RWPE2 (cell line): ENCODE results near the gene OPRPN.
A peak's percentile ranks its signal among the peaks of the same experiment; 100 is the strongest.

Experiments
- ATAC-seq: fragments of 200-7000 bp; cut with Tn5 transposase; 3 replicates; pipeline ENCODE4 v1.9.1; 2021; ENCODE audit warnings: low read depth
- DNase-seq: peaks from one replicate; pipeline ENCODE4 v3.0.0-alpha.2; 2020; ENCODE audit warnings: low spot score
- H3K27ac ChIP-seq: fragments of 450-650 bp; 2 replicates; pipeline ENCODE4 v1.5.1; 2017; ENCODE audit warnings: mild to moderate bottlenecking; ENCODE audit not compliant: poor library complexity, severe bottlenecking
- H3K27me3 ChIP-seq: fragments of 250-450 bp; sonication (Bioruptor Pico); 2 replicates; pipeline ENCODE4 v1.5.1; 2021; ENCODE audit warnings: mild to moderate bottlenecking, moderate library complexity; ENCODE audit not compliant: insufficient read depth, poor library complexity, severe bottlenecking
- H3K36me3 ChIP-seq: fragments of 250-450 bp; sonication (Bioruptor Pico); 2 replicates; pipeline ENCODE4 v1.5.1; 2020; ENCODE audit warnings: low read depth, mild to moderate bottlenecking, moderate library complexity
- H3K4me1 ChIP-seq: fragments of 250-450 bp; sonication (Bioruptor Pico); 2 replicates; pipeline ENCODE4 v1.5.1; 2021; ENCODE audit warnings: mild to moderate bottlenecking, moderate library complexity; ENCODE audit not compliant: insufficient read depth, poor library complexity, severe bottlenecking
- H3K4me3 ChIP-seq: fragments of 250-450 bp; sonication (Bioruptor Pico); 2 replicates; pipeline ENCODE4 v1.5.1; 2021; ENCODE audit warnings: mild to moderate bottlenecking, moderate library complexity; ENCODE audit not compliant: severe bottlenecking
- H3K9me3 ChIP-seq: fragments of 250-450 bp; sonication (Bioruptor Pico); 2 replicates; pipeline ENCODE4 v1.5.1; 2021; ENCODE audit warnings: mild to moderate bottlenecking, moderate library complexity; ENCODE audit not compliant: severe bottlenecking
- CTCF ChIP-seq: fragments of 450-650 bp; IDR thresholded peaks from one replicate; pipeline ENCODE4 v1.5.1; 2017; ENCODE audit warnings: mild to moderate bottlenecking, moderate library complexity; ENCODE audit not compliant: poor library complexity, severe bottlenecking

OPRPN gene

GRCh38 chr4:70365479-70365878 is 32.3 kb upstream of the OPRPN start:
- no peaks in the 10 kb centered on the region for H3K27me3 ChIP-seq
- no peaks in the 10 kb centered on the region for H3K36me3 ChIP-seq
- H3K9me3 ChIP-seq, result no peaks in the 10 kb centered on the region
- peak; percentile 83 for ATAC-seq
- peaks cover 3% of the 10 kb centered on the region for H3K4me1 ChIP-seq
- H3K27ac ChIP-seq, result no peak overlapping the region
- no peak for TF ChIP-seq CTCF
- peak; percentile 57 for DNase-seq
- H3K4me3 ChIP-seq, result no peak overlapping the region

GRCh38 chr4:70367813-70368212 is 29.9 kb upstream of the OPRPN start:
- Histone ChIP-seq H3K4me1 (peaks cover 3% of the 10 kb centered on the region), H3K27ac (no peak overlapping the region), H3K4me3 (no peak overlapping the region), H3K36me3 (no peaks in the 10 kb centered on the region), H3K9me3 (no peaks in the 10 kb centered on the region), H3K27me3 (no peaks in the 10 kb centered on the region)
- no peak for DNase-seq
- no peak for TF ChIP-seq CTCF
- no peak for ATAC-seq

GRCh38 chr4:70371987-70372386 is 25.8 kb upstream of the OPRPN start:
- ATAC-seq (no peak), DNase-seq (no peak)
- H3K9me3 ChIP-seq, result no peaks in the 10 kb centered on the region
- H3K27ac ChIP-seq, result no peak overlapping the region
- no peaks in the 10 kb centered on the region for H3K36me3 ChIP-seq
- no peaks in the 10 kb centered on the region for H3K27me3 ChIP-seq
- H3K4me3 ChIP-seq, result no peak overlapping the region
- no peak for TF ChIP-seq CTCF
- H3K4me1 ChIP-seq, result no peaks in the 10 kb centered on the region

- no peak for ATAC-seq
- H3K4me1 ChIP-seq, result no peaks in the 10 kb centered on the region
- no peaks in the 10 kb centered on the region for H3K9me3 ChIP-seq
- H3K27me3 ChIP-seq, result no peaks in the 10 kb centered on the region
- no peak for DNase-seq
- no peak overlapping the region for H3K4me3 ChIP-seq
- no peaks in the 10 kb centered on the region for H3K36me3 ChIP-seq
- TF ChIP-seq CTCF, result no peak
- no peak overlapping the region for H3K27ac ChIP-seq
Measured at GRCh38 chr4:70372760-70373159, 25.0 kb upstream of the OPRPN start.

- Histone ChIP-seq H3K4me1 (no peaks in the 10 kb centered on the region), H3K4me3 (no peak overlapping the region), H3K27ac (no peak overlapping the region), H3K9me3 (no peaks in the 10 kb centered on the region), H3K36me3 (no peaks in the 10 kb centered on the region), H3K27me3 (no peaks in the 10 kb centered on the region)
- ATAC-seq (no peak), DNase-seq (no peak)
- TF ChIP-seq CTCF, result no peak
Measured at GRCh38 chr4:70380578-70380977, 17.2 kb upstream of the OPRPN start.
